Left ventricle myocardium inferior (tissue), 1 donor: ENCODE results near the gene CISH. TPM values are rescaled to one million over a fixed set of nuclear protein-coding genes. Genes with fewer than 3 reads are reported as not detected.

Source experiments
- DNase-seq: peaks from one replicate; pipeline ENCODE4 v3.0.0-alpha.2; 2020
- H3K27ac ChIP-seq: fragments of 200-600 bp; replicated peaks from 2 replicates; pipeline ENCODE4 v1.8.0; 2021
- H3K27me3 ChIP-seq: fragments of 200-600 bp; 2 replicates; pipeline ENCODE4 v1.8.0; 2021; ENCODE audit warnings: low read depth
- H3K36me3 ChIP-seq: fragments of 200-600 bp; 2 replicates; pipeline ENCODE4 v1.8.0; 2021
- H3K4me1 ChIP-seq: fragments of 200-600 bp; 2 replicates; pipeline ENCODE4 v1.8.0; 2021
- H3K4me3 ChIP-seq: fragments of 200-600 bp; 2 replicates; pipeline ENCODE4 v1.8.0; 2021; ENCODE audit warnings: mild to moderate bottlenecking, moderate library complexity
- H3K9me3 ChIP-seq: fragments of 200-600 bp; replicated peaks from 2 replicates; pipeline ENCODE4 v1.8.0; 2021
- CTCF ChIP-seq: fragments of 200-600 bp; IDR thresholded peaks from 2 replicates; pipeline ENCODE4 v1.8.0; 2021; ENCODE audit warnings: antibody characterized with exemption, mild to moderate bottlenecking, borderline replicate concordance
- intact Hi-C: fragments of 100-400 bp; cut with micrococcal nuclease; formaldehyde crosslinking; loops from one replicate; pipeline ENCODE4 v1.11.0; 2022
- total RNA-seq: library from RNA; stranded (reverse); fragmentation: NEBNext Ultra II Directional; extraction: Animal tissue kit (Norgen Biotek cat#: 25700); gene quantifications from one replicate; pipeline ENCODE4 v1.2.1, GENCODE V29; 2021
- donor health status: DM: no; HTN: yes; CAD: no; lungs with severe emphysema.

The CISH gene
- total RNA-seq, 1 donor from 2014 or later: 16.6 TPM

GRCh38 chr3:50608278-50608677 lies 3.3 kb downstream of the CISH start:
- Histone ChIP-seq H3K4me1 (peaks cover 96% of the 10 kb centered on the region), H3K9me3 (no peaks in the 10 kb centered on the region), H3K4me3 (peak overlapping the region; percentile 81), H3K27me3 (no peaks in the 10 kb centered on the region), H3K36me3 (peaks cover 21% of the 10 kb centered on the region), H3K27ac (peak overlapping the region; percentile 100)
- no peak for DNase-seq
- no peak for TF ChIP-seq CTCF
- intact Hi-C loops: no loop called here

GRCh38 chr3:50607271-50608091 lies 4.1 kb downstream of the CISH start:
- intact Hi-C loops: no loop called here
- Histone ChIP-seq H3K4me1 (peaks cover 96% of the 10 kb centered on the region), H3K27me3 (no peaks in the 10 kb centered on the region), H3K27ac (peak overlapping the region; percentile 100), H3K4me3 (peak overlapping the region; percentile 18), H3K36me3 (peaks cover 21% of the 10 kb centered on the region), H3K9me3 (no peaks in the 10 kb centered on the region)
- no peak for DNase-seq
- TF ChIP-seq CTCF: no peak

GRCh38 chr3:50606596-50606995 lies 5.0 kb downstream of the CISH start:
- intact Hi-C loops: no loop called here
- no peak for DNase-seq
- TF ChIP-seq CTCF: no peak
- Histone ChIP-seq H3K4me3 (peak overlapping the region; percentile 18), H3K4me1 (peaks cover 100% of the 10 kb centered on the region), H3K9me3 (no peaks in the 10 kb centered on the region), H3K36me3 (peaks cover 21% of the 10 kb centered on the region), H3K27me3 (no peaks in the 10 kb centered on the region), H3K27ac (peak overlapping the region; percentile 100)

- peaks cover 100% of the 10 kb centered on the region for H3K4me1 ChIP-seq
- H3K27ac ChIP-seq: peak overlapping the region; percentile 100
- DNase-seq: no peak
- TF ChIP-seq CTCF: no peak
- intact Hi-C loops: no loop called here
- H3K4me3 ChIP-seq: no peak overlapping the region
- H3K27me3 ChIP-seq: no peaks in the 10 kb centered on the region
- H3K36me3 ChIP-seq: peaks cover 21% of the 10 kb centered on the region
- no peaks in the 10 kb centered on the region for H3K9me3 ChIP-seq
Measured at GRCh38 chr3:50605901-50606326, 5.7 kb downstream of the CISH start.

GRCh38 chr3:50604628-50605588 lies 6.7 kb downstream of the CISH start:
- Histone ChIP-seq H3K27ac (peak overlapping the region; percentile 100), H3K27me3 (no peaks in the 10 kb centered on the region), H3K4me3 (no peak overlapping the region), H3K36me3 (peaks cover 21% of the 10 kb centered on the region), H3K9me3 (no peaks in the 10 kb centered on the region), H3K4me1 (peaks cover 100% of the 10 kb centered on the region)
- peak; percentile 82 for DNase-seq
- intact Hi-C loops: no loop called here
- TF ChIP-seq CTCF: no peak
